DOHH2 (cell line): Measurements from ENCODE around the gene ANKRD18B.
"Not testable (repeated sequence)": the region's sequence is repeated elsewhere in the genome, so short reads cannot be mapped to it uniquely, and the experiment has no call there.

Experiments used
- H3F3A ChIP-seq: fragments of 200-600 bp; sonication (generic), shearing (Covaris generic); 2 replicates; pipeline ENCODE4 v1.6.0; 2016; ENCODE audit warnings: antibody characterized with exemption, mild to moderate bottlenecking; ENCODE audit not compliant: control insufficient read depth, insufficient read depth
- H3K27ac ChIP-seq: fragments of 200-600 bp; sonication (generic); 2 replicates; pipeline ENCODE4 v1.5.1; 2014; ENCODE audit warnings: low read depth, mild to moderate bottlenecking, low read length, moderate library complexity
- H3K27me3 ChIP-seq: fragments of 200-600 bp; sonication (generic); 2 replicates; pipeline ENCODE4 v1.6.1; 2014; ENCODE audit warnings: mild to moderate bottlenecking, low read length, mixed read lengths; ENCODE audit not compliant: control insufficient read depth
- H3K36me3 ChIP-seq: fragments of 200-600 bp; sonication (generic); 2 replicates; pipeline ENCODE4 v1.6.1; 2014; ENCODE audit warnings: mild to moderate bottlenecking, low read length, moderate library complexity, mixed read lengths; ENCODE audit not compliant: control insufficient read depth
- H3K4me1 ChIP-seq: fragments of 200-600 bp; sonication (generic); 2 replicates; pipeline ENCODE4 v1.6.1; 2014; ENCODE audit warnings: mild to moderate bottlenecking, low read length, mixed read lengths; ENCODE audit not compliant: control insufficient read depth
- H3K4me2 ChIP-seq: fragments of 200-600 bp; sonication (generic); 2 replicates; pipeline ENCODE4 v1.6.0; 2014; ENCODE audit warnings: mild to moderate bottlenecking, low read length, moderate library complexity
- H3K4me3 ChIP-seq: fragments of 200-600 bp; sonication (generic); 2 replicates; pipeline ENCODE4 v1.5.1; 2014; ENCODE audit warnings: mild to moderate bottlenecking, low read length, mixed read lengths
- H3K79me2 ChIP-seq: fragments of 200-600 bp; sonication (generic); 2 replicates; pipeline ENCODE4 v1.6.1; 2014; ENCODE audit warnings: mild to moderate bottlenecking, low read length, mixed read lengths; ENCODE audit not compliant: control insufficient read depth
- H3K9me2 ChIP-seq: fragments of 200-600 bp; sonication (generic); replicated peaks from 2 replicates; pipeline ENCODE4 v1.6.1; 2014; ENCODE audit warnings: mild to moderate bottlenecking, low read length, mixed read lengths; ENCODE audit not compliant: control insufficient read depth
- H3K9me3 ChIP-seq: fragments of 200-600 bp; sonication (generic); 2 replicates; pipeline ENCODE4 v1.6.1; 2014; ENCODE audit warnings: antibody characterized with exemption, low read length, mixed read lengths; ENCODE audit not compliant: control insufficient read depth, insufficient read depth
- H4K20me1 ChIP-seq: fragments of 200-600 bp; sonication (generic); 2 replicates; pipeline ENCODE4 v1.6.0; 2014; ENCODE audit warnings: low read depth, mild to moderate bottlenecking, antibody characterized with exemption, low read length, moderate library complexity; ENCODE audit not compliant: control insufficient read depth, insufficient read depth

The ANKRD18B gene

GRCh38 chr9:33586128-33586527 is 62.1 kb downstream of the ANKRD18B start:
- H3K9me3 ChIP-seq, result not testable (repeated sequence)

GRCh38 chr9:33587799-33588198 is 63.7 kb downstream of the ANKRD18B start:
- not testable (repeated sequence) for H3K27ac ChIP-seq

More at GRCh38 chr9:33586128-33586527, 62.1 kb downstream of the ANKRD18B start:
- H3K4me1 ChIP-seq, H3K36me3 ChIP-seq, H3K27ac ChIP-seq, H4K20me1 ChIP-seq, H3K9me2 ChIP-seq, H3F3A ChIP-seq, H3K4me3 ChIP-seq, H3K79me2 ChIP-seq, H3K4me2 ChIP-seq, H3K27me3 ChIP-seq: not testable (repeated sequence)

GRCh38 chr9:33588876-33589275 is 64.8 kb downstream of the ANKRD18B start:
- H3K79me2 ChIP-seq, H3K9me3 ChIP-seq, H3K9me2 ChIP-seq, H3K36me3 ChIP-seq, H3K27ac ChIP-seq, H3K4me3 ChIP-seq, H3K27me3 ChIP-seq, H4K20me1 ChIP-seq, H3F3A ChIP-seq, H3K4me1 ChIP-seq, H3K4me2 ChIP-seq: not testable (repeated sequence)

More at GRCh38 chr9:33587799-33588198, 63.7 kb downstream of the ANKRD18B start:
- not testable (repeated sequence) for H3K9me3 ChIP-seq, H3F3A ChIP-seq, H3K36me3 ChIP-seq, H3K4me1 ChIP-seq, H3K27me3 ChIP-seq, H3K4me2 ChIP-seq, H3K79me2 ChIP-seq, H4K20me1 ChIP-seq, H3K4me3 ChIP-seq, H3K9me2 ChIP-seq

- H4K20me1 ChIP-seq, H3K4me1 ChIP-seq, H3K27me3 ChIP-seq, H3F3A ChIP-seq, H3K4me3 ChIP-seq, H3K9me3 ChIP-seq, H3K79me2 ChIP-seq, H3K27ac ChIP-seq, H3K9me2 ChIP-seq, H3K4me2 ChIP-seq, H3K36me3 ChIP-seq: not testable (repeated sequence)
These were observed 66.8 kb downstream of the ANKRD18B start for GRCh38 chr9:33590857-33591256.

GRCh38 chr9:33596974-33597373 is 72.9 kb downstream of the ANKRD18B start:
- H3K4me2 ChIP-seq, H3K4me3 ChIP-seq, H3K27me3 ChIP-seq, H3K27ac ChIP-seq, H3K36me3 ChIP-seq, H3K79me2 ChIP-seq, H3K9me2 ChIP-seq, H4K20me1 ChIP-seq, H3F3A ChIP-seq, H3K9me3 ChIP-seq, H3K4me1 ChIP-seq: not testable (repeated sequence)

GRCh38 chr9:33597386-33597785 is 73.3 kb downstream of the ANKRD18B start:
- not testable (repeated sequence) for H4K20me1 ChIP-seq, H3K4me1 ChIP-seq, H3K4me3 ChIP-seq, H3K36me3 ChIP-seq, H3K79me2 ChIP-seq, H3K27me3 ChIP-seq, H3K27ac ChIP-seq, H3F3A ChIP-seq, H3K9me3 ChIP-seq, H3K4me2 ChIP-seq, H3K9me2 ChIP-seq

GRCh38 chr9:33598796-33599379 is 74.8 kb downstream of the ANKRD18B start:
- not testable (repeated sequence) for H3K4me3 ChIP-seq, H3K27ac ChIP-seq, H3K9me3 ChIP-seq, H3F3A ChIP-seq, H3K36me3 ChIP-seq, H3K4me1 ChIP-seq, H3K4me2 ChIP-seq, H3K79me2 ChIP-seq, H3K9me2 ChIP-seq, H4K20me1 ChIP-seq, H3K27me3 ChIP-seq

GRCh38 chr9:33600911-33601310 is 76.9 kb downstream of the ANKRD18B start:
- not testable (repeated sequence) for H3K36me3 ChIP-seq, H3K27me3 ChIP-seq, H3K4me2 ChIP-seq, H3K4me1 ChIP-seq, H4K20me1 ChIP-seq, H3K9me2 ChIP-seq, H3K27ac ChIP-seq, H3K79me2 ChIP-seq, H3K9me3 ChIP-seq, H3F3A ChIP-seq, H3K4me3 ChIP-seq
